GM11168 (cell line): ENCODE data around the gene SUSD3.
"Not testable (repeated sequence)": the region's sequence is repeated elsewhere in the genome, so short reads cannot be mapped to it uniquely, and the experiment has no call there.

Source experiments
- in situ Hi-C: fragments of 300-500 bp; cut with MboI; formaldehyde crosslinking; loops from one replicate; pipeline ENCODE4 v1.12.0; 2022; ENCODE audit warnings: low sequenced_read_pairs; ENCODE audit not compliant: unreplicated experiment

The SUSD3 gene

DNA sequence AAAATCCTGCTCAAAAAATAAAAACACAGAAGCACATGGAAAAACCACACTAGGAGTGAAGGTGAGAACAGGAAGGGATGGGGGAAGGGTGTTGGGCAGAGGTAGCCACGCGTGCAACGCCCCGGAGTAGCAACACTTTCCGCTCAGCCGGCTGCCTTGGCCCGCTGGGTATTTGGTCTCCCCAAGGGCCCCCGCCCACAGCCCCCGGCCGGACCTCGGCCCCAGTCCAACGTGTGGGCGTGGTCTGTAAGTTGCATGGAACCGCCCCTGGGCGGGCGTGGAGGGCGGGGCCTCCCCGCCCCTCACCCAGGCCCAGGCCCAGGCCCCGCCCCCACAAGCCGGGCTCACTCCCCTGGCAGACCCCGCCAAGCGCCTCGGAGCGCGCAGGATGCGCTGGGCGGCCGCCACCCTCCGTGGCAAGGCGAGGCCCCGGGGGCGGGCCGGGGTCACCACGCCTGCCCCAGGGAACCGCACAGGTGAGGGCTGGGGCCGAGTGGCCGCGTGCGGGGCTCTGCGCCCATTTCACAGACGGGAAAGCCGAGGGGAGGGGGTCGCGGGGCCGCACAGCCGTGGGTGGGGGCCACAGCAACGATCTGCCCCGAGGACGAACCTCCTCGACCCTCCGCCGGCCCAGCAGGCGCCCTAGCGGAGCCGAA is at the start of gene SUSD3:
TSS of gene SUSD3 (plus strand) at position 347 of the 656 bp plus-strand sequence. CDS start at position 389, 42 bp downstream.
- in situ Hi-C loops: no loop called here

DNA sequence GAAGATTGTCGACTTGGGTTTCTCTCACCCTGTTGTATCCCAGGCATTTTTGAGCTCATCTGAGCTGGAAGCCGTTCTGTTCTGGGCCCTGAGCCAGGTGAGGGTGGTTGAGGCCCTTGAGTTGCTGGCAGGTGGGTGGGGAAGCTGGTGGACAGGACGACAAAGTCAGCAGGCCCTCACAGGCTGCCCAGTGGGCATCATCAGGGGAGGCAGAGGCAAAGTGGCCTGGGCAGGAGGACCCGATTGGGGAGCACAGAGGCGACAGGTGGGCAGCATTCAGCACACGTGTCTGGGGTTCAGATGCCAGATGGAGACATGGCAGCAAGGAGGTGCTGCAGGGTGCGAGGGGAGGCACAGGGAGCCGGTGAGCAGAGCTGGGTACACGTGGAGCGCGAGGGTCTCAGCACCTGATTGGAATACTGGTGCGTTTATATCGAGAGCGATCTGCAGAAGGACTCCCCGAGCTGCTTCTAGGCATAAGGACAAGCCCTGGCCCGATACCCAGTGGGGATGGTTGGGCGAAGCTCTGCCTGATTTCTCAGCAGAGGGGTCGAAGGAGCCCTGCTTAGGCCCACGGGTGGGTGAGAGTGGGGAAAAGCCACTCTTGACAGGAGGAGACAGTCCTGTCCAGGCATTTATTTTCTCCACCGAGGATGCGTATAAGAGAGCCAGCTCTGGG is 49.0 kb upstream of the SUSD3 start:
- in situ Hi-C loops: no loop called here

DNA sequence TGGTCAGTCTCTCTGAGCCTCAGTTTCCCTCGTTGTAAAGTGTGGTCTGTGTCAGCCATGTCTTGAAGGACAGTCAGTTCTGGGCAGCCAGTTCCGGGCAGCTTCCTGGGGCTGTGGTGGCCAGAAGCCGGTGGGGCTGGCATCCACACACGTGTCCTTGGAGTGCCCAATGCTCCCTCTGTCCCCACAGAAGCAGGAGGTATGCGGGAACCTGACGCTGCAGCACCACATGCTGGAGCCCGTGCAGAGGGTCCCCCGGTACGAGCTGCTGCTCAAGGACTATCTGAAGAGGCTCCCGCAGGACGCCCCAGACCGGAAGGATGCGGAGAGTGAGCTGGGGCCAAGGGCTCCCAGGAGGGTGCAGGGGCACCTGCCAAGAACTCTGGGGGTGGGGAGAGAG is 48.4 kb upstream of the SUSD3 start:
- in situ Hi-C loops: no loop called here

DNA sequence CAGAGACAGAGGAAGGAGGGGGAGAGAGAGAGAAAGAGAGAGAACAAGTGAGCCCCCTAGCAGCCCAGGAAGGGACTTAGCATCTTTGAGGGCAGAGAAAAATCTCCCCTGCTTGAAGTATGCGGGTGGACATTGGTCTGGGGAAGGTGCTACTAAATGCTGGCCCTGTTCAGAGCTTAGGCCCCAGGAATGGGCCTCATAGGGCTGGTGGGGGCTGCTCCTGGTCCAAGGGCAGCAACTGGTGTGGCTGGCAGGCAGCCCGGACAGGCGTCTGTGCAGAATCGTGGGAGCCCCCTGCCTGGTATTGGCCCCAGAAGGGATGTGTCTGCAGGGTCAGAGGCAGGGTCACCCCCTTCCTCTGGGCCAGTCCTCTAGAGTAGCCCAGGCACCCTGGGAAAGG is 47.8 kb upstream of the SUSD3 start:
- in situ Hi-C loops: no loop called here

DNA sequence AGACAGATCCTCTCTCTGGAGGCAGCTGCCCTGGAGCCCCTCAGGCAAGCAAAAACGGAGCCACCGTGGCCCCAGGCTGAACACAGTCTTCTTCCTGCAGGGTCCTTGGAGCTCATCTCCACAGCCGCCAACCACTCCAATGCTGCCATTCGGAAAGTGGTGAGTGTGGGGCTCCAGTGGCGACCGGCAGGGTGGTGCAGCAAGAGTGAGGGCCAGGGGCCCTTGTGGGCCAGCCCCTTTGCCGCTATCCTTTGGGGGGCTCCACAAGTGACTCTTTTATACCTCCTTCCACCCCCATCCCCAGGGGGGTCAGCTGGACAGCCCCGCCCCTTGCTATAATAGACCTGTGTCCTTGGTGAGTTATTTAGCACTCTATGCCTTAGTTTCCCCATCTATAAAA is 47.4 kb upstream of the SUSD3 start:
- in situ Hi-C loops: no loop called here

DNA sequence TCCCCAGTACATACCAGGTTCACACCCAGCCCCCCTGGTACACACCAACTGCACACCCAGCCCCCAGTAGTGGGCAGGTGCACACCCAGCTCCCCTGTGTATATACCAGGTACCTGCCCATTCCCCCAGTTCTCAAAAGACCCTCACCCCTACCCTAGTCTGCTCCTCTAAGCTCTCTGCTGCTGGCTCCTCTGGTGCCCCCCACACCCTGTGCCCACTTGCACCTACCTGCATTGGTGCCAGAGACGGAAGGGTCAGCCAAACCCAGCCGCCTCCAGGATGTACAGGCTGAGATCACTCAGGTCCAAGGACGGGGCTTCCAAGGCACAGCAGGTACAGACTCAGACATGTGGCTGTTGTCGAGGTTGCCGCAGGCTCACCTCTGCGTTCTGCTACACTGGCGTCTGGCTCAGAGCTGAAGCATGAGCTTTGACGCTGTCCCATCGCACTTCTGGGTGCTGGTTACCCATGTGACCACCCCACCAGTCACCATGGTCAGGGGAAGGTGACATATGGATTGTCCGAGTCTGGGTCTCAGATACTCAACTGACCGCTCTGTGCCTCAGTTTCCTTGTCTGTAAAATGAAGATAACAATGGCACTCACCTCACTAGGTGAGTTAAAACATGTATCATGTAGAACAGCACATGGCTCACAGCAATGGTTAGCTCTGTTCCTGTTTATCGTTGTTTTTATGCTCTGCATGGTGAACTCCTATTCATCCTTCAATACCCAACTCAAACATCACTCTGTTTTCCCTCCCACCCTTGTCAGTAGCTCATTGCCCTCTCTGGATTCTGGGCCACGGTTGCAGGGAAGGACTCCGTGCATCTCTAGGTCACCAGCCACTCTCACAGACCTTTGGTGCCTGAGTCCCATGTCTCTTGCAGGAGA is 45.3 kb upstream of the SUSD3 start:
- in situ Hi-C loops: no loop called here

DNA sequence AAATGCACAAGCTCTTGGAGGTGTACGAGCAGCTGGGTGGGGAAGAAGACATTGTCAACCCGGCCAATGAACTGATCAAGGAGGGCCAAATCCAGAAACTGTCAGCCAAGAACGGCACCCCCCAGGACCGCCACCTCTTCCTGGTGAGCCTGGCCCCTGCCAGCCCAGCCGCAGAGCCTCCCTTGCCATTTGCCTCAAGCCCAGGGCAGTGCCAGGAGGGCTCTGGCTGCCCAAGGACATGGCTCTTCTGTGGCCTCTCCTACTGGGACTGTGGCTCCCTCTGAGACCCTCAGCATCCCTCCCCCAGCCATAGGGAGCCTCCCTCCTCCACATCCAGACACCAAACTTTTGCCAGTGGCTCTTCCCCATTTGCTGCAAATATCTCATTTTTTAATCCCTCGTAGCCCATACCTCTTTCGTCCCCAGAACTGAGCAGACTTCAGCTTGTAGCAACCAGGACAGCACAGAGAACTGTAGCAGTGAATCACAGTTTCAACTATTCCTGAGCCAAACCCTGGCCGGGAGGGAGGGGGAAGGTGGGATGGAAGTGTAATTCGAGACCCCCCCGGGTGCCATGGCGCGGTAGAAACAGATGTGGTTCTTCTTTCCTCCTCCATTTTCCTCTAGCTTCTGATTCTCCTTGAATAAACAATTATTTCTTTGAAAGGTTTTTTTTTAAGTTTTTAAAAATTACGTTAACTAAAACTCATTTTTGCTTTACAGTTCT is 44.5 kb upstream of the SUSD3 start:
- in situ Hi-C loops: no loop called here

DNA sequence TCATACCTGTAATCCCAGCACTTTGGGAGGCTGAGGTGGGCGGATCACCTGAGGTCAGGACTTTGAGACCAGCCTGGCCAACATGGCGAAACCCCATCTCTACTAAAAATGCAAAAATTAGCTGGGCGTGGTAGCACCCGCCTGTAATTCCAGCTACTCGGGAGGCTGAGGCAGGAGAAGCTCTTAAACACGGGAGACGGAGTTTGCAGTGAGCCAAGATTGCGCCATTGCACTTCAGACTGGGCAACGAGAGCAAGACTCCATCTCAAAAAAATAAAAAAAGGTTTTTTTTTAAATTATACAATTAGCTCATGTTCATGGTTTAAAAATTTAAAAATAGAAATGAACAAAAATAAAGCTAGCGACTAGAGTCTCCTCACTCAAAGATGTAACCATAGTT is 43.3 kb upstream of the SUSD3 start:
- in situ Hi-C loops: not testable (repeated sequence)

DNA sequence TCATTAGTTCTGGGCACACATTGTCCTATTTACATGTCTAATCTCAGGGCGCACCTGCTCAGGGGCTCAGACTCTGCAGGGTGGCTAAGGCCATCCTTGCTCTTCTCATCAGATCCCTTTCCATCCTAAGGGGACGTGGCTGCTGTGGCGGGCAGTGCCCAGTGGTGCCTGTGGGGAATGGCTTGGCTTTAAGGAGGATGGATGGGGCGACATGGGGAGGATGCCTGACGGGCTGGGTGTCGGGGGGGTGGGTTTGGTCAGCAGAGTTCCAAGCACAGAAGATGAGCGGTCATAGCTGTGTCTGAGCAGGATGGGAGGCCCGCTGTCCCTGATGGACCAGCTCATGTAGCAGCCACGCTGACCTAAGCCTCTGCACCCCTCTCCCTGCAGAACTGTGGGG is 40.9 kb upstream of the SUSD3 start:
- in situ Hi-C loops: no loop called here

DNA sequence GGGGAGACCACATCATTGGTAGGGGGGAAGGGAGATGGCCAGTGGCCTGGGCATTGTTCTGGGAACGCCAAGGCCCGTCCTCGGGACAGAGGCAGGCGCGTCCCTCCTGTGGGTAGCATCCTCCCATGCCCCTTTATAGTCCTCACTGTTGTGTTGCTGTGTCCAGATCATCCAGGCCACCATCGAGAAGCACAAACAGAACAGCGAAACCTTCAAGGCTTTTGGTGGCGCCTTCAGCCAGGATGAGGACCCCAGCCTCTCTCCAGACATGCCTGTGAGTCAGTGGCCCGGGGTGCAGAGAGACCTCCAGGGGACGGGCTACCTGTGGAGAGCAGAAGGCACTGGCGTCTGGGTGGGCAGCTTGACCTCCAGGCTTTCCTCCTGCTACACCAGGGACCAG is 38.4 kb upstream of the SUSD3 start:
- in situ Hi-C loops: no loop called here

DNA sequence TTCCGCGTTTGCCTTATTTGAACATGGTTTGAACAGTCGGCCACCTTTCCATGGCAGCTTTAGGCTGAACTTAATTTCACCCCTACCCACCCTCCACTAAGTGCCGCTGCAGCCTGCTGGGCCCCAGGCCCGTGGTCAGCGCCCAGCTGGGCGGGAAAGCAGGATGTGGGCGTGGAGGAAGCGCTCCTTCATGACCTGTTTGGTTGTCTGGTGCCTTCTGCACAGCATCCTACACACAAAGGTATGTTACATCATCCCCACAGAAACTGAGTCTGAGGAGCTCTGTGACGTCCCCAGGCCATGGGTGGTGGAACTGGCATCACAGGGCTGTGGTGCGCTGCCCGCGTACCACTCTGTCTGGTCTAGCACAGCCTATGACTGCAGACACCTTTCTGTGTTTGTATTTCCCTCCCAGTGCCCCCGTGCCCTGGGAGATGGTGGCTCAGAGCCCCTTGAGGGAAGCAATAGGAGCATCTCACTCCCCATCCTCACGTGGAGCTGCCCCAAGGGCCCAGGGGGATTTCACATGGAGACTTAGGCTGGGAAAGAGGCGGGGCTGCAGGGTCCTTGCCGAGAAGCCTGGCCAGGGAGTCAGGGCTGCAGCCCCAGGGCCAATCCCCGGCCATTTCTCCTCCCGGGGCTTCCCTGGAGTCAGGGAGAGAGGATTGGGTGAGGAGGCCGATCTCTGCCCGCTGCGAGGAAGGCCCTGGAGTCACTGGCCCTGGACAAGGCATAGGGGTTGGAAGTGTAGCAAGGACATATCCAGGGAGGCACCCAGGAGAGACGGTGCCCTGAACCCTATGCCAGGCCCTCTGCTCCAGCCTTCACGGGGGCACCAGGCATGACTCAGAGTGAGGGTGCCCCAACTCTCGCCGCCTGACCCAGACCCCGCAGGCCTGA is 37.5 kb upstream of the SUSD3 start:
- in situ Hi-C loops: no loop called here

DNA sequence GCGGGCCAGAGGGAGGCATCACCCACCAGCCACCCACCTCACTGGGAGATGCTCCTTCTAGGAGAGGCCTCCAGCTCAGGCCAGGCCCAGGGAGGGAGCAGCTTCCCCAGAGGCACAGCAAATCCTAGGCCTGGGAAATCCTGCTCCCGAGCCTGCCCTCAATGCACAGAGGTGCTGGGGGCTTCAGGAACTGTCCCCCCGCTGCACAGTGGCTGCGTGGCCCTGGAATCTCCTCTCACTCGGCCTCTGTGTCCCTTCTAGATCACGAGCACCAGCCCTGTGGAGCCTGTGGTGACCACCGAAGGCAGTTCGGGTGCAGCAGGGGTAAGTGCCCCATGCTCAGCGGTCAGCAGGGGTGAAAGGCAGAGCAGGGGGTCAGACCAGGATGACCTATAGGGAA is 36.4 kb upstream of the SUSD3 start:
- in situ Hi-C loops: no loop called here

DNA sequence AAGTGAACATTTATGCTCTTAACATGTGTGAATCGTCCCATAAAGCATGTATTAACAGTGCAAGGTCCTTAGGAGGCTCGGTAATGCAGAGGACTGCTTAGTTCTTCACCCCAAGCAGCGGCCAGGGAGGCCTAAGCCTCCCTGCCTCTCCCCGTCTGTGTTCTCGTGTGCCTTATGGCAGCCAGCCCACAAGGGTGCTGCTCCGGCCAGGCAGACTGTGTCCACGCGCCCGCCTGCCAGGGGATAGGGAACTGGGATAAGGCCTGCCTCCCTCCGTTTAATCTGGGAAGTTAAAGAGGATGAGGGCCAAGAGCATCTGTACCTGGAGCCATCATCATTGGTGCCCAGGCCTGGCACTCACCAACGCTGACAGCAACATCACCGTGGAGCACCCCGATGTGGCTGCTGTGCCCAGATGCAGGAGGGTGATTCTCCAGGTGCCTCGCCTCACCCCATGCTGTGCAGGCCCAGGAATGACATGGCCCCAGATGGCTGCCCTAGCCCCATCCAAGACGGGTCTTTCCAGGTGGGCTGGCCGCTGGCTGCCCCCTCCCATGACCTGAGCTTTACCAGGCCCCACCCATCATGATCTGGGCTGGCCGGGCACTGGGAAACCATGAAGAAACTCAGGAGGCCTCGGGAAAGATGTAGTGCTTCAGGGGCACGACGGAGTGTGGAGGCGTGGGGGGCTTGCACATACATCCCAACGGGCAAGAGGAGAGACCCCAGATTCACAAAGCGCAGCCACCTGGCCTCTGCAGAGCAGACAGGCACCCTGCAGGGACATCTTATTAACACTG is 35.6 kb upstream of the SUSD3 start:
- in situ Hi-C loops: no loop called here

DNA sequence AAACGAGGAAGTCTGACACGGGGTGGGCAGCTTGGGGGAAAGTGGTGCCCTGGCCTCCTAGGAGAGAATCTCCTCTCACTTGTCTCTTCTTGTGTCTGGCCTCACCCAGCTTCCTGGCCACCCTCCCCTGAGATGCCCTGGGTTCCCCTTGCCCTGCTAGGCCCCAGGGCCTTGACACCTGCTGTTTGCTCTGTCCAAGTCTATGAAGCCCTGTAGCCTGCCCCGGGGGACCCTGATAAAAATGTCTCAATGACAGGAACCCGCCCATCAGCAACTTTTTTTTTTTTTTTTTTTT is 35.0 kb upstream of the SUSD3 start:
- in situ Hi-C loops: no loop called here

DNA sequence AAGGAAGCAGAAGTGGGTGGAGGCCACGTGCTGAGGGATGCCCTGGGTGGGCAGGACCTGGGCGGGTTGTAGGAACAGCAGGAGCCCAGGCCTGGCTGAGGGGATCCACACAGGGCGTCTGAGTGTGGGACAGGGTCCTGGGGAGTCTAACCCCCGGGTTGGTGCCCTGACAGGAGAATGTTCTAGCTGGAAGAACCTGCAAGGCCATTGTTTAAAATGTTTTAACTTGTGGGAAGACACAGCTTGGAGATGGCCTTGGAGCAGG is 33.9 kb upstream of the SUSD3 start:
- in situ Hi-C loops: no loop called here

DNA sequence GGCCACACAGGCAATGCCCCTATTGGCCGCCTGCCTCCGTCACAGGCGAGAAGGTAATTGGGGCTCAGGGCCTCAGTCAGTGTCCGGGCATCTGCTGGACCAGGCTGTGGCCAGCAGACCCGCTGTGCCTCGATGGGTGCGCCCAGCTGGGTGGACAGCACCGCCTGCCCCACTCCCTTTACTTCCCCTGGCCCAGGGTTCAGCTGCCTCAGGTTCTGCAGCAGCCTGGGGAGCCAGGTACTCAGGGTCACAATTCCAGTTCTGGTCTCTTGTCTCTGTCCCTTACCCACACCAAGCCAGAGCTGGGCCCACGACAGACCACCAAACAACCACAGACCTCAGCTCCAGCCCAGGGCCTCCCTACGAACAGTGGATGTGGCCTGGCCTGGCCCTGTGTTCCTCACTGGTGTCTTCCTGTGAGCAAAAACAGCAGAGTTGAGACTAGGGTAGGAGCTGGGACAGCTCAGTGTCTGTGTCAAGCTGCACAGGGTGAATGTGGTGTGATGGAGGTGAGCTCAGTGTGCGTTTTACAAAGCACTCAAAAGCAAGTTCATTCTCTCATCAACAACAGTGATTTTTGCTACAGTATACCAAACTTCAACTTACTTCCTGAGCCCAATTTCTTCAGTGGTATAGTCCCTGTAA is 33.4 kb upstream of the SUSD3 start:
- in situ Hi-C loops: no loop called here

DNA sequence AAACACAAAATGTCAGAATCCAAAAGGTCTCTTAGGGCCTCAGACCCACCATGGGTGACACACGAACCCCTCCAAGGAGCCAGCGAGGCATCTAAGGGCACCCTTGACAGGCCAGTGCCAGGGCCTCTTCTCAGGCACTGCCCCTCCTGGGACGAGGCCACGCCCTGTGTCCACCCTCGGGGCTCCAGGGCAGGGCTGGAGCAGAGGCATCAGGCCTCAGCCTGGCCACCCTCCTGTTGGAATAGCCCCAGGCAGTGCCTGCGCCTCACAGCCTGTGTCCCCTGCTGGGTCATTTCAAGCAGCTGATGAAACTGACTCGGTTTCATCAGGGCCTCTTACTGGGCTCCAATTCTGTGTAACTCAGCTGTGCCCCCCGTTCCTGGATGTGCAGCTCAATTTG is 32.8 kb upstream of the SUSD3 start:
- in situ Hi-C loops: no loop called here

DNA sequence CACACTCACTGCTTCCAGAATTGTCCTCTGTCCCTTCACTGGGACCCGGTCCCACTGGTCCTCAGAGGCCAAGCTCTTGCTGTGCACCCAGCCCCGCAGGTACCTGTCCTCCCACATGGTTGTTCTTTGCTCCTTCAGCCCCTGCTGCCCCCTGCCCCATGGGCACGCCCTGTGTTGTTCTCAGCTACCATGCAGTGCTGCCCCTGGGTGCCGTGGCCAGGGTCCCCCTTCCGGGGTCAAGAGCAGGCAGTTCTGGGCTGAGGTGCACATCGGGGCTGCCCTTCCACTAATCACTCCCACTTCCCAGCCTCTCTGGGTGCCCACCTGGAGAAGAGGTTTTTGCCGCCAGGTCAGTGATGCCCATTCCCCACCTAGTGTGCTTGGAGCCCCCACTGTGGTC is 31.9 kb upstream of the SUSD3 start:
- in situ Hi-C loops: no loop called here

DNA sequence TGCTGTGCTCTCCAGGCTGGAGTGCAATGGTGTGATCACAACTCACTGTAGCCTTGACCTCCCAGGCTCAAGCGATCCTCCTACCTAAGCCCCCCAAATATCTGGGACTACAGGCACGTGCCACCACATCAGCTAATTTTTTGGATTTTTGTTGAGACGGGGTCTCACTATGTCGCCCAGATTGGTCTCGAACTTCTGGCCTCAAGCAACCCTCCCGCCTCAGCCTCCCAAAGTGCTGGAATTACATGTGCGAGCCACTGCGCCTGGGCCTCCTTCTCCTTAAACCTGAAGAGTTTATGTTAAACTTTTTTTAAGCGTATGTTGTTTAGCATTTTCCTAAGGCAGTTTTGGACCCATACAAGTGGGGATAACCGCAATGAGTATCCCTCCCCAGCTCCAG is 30.8 kb upstream of the SUSD3 start:
- in situ Hi-C loops: no loop called here
